Fibroblast of lung (primary cell): ENCODE data around the gene NFATC4.

Experiments used
- CTCF ChIP-seq, 2 donors: IDR thresholded peaks in 1 of 2; conservative IDR thresholded peaks in 1 of 2; 1 replicate in 1 of 2; 2 replicates in 1 of 2; pipeline ENCODE4 v1.5.1; 2011 to 2012; ENCODE audit warnings: low read length in 2 of 2, control low read depth in 1 of 2, inconsistent platforms in 1 of 2, low read depth in 1 of 2, mild to moderate bottlenecking in 1 of 2
- EZH2 ChIP-seq: IDR thresholded peaks from 2 replicates; pipeline ENCODE4 v1.5.1; 2012; ENCODE audit warnings: low read length, control low read depth, mild to moderate bottlenecking; ENCODE audit errors: missing control alignments

GRCh38 chr14:24422261-24422660 is 54.3 kb downstream of the NFATC4 start:
- TF ChIP-seq CTCF (conservative IDR thresholded peaks at IDR 0.05 in 1 of 2, IDR thresholded peaks at IDR 0.05 in 1 of 2; ENCODE audit: low read depth in 1 of 2, low read length in 2 of 2): no peak
- TF ChIP-seq EZH2: no peak
